HG03097 (cell line): ENCODE data around the gene TMEM82.

Experiments used
- ATAC-seq: cut with Tn5 transposase; IDR thresholded peaks from one replicate; pipeline ENCODE4 v1.9.1; 2021; ENCODE audit not compliant: unreplicated experiment, low FRiP score

Gene TMEM82

DNA sequence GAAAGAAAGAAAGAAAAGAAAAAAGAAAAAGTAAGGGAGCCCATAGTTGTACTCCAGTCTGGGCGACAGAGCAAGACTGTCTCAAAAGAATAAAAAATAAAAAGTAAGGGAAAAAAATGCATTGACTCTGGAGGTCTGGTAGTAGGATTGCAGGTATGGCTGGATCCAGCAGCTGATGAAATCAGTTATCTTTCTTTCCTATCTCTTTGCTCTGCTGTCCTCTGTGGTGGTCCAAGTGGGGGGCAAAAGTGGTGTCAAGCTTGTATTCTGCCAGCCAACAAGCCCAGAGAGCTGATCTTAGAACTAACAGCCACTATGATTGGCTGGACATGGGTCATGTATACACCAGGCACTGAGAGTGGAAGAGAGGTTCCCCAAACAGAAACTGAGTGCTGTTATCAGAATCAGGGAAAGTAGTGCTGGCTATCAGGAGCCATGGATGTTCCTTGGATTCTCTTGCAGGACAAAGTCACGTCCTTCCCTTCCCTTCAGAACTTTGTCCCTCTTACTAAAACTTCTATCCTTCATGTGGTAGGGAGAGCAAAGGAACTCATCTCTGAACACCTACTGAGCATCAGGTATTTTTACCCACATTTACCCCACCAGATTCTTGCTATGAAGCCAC, 12.8 kb downstream of the TMEM82 start:
- ATAC-seq = no peak

DNA sequence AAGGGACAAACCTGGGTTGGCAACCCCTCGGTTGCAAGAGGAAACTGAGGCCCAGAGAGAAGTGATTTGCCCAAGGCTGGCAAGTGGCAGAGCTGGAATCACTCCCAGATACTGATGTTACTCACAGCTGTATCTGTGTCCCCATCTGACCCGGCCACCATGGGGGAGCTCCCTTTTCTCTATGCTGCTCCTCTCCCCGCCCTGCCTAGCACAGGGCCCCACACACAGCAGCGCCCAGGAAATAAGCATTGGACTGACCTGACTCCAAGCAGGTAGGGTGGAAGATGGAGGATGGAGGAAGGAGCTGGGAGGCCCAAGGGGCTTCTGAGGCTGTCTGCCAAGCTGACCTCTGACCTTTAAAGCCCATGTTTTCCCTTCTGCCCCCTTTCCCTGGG, 13.3 kb downstream of the TMEM82 start:
- no peak for ATAC-seq

GRCh38 chr1:15756143-15757015, 14.1 kb downstream of the TMEM82 start:
- no peak for ATAC-seq

GRCh38 chr1:15757016-15757543, 14.8 kb downstream of the TMEM82 start:
- no peak for ATAC-seq

- ATAC-seq = no peak
Observed at GRCh38 chr1:15757575-15758342, 15.5 kb downstream of the TMEM82 start.

GRCh38 chr1:15758343-15758931, 16.1 kb downstream of the TMEM82 start, which contains the start of gene FBLIM1:
Gene FBLIM1 (plus strand): TSS chr1:15758795. CDS start chr1:15764984, 6,189 bp downstream.
- ATAC-seq = no peak

DNA sequence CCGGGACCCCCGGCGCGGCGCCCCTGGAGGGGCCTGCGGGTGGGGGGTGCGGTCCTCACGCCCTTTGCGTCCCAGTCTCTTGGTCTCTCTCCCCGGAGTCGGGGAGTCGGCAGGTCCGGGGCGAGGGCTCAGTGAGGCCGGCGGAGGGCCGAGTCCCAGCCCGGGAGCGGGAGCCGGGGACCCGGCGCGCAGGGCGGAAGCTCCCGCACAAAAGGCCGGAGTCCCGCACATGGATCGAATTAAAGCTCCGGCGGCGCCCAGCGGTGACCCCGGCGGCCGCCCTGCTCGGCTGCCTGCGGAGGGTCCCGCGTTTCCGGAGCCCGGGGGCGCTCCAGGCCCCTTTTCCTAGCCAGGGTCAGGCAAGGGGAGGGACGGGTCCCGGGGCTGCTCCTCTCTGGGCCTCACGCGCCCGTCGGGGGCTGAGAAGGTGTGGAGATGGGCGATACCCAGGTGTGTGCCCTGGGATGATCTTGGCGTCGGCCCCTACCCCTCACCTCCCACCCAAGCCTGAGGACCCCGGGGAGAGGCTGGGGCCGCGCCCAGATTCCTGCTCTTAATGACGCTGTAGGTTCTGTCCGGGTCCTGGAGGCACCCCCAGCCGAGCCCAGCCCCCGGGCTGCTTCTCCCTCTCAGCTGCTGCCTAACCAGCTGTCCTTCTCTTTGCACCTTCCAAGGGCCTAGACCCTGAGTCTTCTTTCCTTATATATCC, 16.8 kb downstream of the TMEM82 start:
- no peak for ATAC-seq

DNA sequence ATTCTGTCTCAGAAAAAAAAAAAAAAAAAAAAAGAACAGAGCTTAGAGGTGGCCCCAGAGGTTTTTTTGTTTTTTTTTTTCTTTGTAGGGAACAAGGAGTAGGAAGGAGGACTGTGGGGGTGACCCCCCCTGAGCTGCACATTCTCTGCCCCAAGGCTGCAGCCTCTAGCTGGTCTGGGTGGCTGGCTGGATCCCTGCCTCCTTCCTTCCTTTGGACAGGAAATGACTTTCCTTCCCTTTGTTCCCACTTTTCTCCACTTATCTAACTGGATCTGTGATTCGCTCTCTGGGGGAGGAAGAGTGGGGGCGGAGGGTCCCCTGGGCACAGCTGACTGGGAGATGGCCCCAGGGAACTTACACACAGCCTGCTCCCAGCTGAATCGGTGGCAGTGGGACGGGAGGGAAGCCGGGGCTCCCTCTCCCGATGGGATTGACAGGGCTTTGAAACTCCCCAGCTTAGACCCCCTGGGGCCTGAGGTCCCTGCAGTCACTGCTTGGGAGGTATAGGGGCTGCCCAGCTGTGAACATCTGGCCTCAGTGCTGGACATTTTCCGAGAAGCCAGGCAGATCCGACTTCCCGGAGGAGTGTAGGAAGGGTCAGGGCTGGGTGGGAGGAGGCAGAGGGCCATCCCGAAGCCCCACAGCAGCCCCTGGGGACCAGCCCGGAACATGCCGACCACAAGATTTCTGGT, 18.4 kb downstream of the TMEM82 start:
- no peak for ATAC-seq

DNA sequence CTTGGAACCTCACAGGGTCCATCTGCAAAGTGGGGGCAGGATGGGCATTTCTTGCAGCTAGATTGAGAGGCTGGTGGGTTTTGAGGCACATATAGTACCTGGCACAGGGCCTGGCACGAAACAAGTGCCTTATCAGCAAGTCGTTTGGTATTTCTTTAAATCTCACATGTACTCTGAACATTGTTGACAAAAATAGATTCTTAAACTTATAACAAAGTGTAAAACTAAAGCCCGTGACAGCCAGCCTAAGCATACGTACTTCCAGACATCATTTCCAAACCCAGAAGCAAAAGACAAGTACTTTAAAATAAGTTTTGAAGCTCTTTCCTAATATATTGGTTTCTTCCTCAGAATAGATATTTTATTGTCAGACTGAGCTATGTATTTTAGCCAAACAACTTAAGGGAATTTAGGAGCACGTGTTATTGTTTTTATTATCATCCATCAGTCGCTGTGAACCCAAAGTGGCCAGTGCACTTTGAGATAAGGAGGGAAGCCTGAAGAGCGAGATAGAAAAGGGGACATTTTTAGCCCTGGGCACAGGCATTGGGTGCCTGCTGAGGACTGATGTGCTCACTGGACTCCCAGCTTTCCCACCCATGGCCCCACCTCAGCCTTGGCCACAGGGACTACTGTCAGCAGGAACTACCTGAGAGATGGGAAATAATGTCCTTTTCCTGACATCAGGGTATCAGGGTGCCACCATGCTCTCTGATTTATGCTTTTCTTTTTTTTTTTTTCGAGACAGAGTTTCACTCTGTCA, 19.2 kb downstream of the TMEM82 start:
- no peak for ATAC-seq

DNA sequence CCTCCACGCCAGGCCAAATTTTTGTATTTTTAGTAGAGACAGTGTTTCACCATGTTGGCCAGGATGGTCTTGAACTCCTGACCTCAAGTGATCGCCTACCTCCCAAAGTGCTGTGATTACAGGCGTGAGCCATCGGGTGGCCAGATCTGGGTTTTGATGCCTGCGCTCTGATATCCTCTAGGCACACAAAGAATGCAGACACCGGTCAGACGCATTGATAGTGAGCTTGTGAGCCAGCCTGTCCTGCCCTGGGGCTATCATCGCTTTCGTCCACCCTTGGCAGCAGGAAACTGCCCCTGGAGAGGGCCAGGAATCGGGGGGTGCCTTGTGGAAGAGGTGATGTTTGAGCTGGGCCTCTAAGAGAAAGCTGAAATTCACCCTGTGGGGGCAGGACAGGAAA, 20.2 kb downstream of the TMEM82 start:
- ATAC-seq = no peak

GRCh38 chr1:15764269-15764764, 22.0 kb downstream of the TMEM82 start:
- no peak for ATAC-seq

DNA sequence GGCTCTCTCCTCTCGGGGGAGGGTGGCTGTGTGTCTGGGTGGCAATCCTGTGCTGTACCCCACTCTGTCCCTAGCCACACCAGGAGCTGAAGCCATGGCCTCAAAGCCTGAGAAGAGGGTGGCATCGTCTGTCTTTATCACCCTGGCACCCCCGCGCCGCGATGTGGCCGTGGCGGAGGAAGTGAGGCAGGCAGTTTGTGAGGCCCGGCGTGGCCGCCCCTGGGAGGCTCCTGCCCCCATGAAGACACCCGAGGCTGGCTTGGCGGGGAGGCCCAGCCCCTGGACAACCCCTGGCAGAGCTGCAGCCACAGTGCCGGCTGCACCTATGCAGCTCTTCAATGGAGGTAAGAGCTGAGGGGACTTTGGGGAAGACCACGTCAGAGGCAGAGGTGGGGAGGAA, 22.6 kb downstream of the TMEM82 start:
- no peak for ATAC-seq

DNA sequence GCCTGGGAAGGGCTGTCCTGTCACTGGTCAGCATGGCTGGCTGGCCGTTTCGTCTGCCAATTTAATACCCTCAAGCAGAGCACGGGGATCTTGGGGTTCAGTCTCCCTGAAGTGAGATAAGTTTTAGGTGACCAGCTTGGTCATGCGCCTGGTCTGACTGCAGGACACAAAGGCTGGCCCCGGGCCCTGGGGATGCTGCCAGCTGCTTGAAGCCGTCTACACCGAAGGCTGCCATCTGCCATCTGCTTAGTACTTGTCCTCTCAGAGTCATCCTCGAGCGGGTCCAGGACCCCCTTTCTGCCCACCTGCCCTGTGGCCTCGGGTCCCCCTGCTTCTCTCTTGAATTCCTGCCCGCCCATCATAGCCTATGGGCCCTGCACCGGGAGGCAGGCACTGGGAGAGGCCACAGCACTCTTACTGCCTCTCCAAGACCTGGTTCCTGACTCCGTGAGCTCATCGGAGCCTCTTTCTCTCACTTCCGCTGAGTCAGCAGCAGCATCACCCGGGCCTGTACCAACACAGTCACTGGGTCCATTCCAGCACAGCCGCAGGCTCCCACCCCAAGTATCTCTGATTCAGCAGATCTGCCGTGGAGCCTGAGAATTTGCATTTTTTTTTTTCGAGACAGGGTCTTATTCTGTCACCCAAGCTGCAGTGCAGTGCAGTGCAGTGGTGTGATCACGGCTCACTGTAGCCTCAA, 23.3 kb downstream of the TMEM82 start:
- ATAC-seq = no peak

DNA sequence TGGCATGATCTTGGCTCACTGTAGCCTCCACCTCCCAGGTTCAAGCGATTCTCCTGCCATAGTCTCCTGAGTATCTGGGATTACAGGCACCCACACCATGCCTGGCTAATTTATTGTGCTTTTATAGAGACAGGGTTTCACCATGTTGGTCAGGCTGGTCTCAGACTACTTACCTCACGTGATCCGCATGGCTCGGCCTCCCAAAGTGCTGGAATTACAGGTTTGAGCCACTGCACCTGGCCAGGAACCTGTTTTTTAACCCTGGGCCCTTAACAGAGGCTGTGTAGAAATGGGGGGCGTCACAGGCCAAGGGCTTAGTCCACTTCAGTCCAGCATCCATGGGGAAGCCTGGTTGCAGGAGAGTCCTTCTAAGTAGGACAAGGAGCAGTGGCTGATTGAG, 25.6 kb downstream of the TMEM82 start:
- no peak for ATAC-seq

DNA sequence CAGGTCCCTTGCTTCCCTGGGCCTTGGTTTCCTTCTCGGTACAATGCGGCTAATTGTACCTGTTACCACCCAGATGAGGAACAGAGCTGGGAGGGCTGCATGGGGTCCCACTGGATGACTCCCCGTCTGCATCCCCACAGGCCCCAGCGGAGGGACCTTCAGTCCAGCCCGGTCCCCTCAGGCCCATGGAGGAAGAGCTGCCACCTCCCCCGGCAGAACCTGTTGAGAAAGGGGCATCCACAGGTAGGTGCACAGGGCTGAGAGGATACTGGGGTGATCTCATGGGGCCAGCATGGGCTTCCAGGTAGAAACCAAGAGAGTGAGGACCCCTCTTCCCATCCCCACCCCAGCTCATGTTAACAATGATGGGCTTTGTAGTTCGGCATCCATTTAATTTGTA, 26.1 kb downstream of the TMEM82 start:
- no peak for ATAC-seq

DNA sequence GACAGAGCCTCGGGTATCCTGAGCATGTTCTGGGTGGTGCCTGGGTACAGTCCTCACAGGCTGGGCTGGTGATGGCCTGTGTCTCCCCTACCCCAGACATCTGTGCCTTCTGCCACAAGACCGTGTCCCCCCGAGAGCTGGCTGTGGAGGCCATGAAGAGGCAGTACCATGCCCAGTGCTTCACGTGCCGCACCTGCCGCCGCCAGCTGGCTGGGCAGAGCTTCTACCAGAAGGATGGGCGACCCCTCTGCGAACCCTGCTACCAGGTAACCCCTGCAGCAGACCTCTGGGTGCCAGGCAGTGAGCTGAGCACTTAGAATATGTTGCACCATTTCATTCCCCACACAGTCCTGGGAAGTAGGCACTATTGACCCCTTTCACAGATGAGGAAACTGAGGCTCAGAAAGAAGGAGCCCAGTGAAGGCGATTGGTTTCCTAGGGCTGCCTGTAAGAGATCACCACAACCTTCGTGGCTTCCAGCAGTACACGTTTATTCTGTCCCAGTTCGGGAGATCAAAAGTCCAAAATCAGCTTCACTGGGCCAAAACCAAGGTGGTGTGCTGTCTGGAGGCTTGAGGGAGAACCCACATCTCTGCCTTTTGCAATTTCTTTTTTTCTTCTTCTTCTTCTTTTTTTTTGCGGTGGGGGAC, 28.1 kb downstream of the TMEM82 start:
- no peak for ATAC-seq

GRCh38 chr1:15771836-15772515, 29.7 kb downstream of the TMEM82 start:
- ATAC-seq = no peak
